NCI-H345 (cell line): ENCODE data around the gene SASH1.

Source experiments
- DNase-seq: peaks from one replicate; lab custom pipeline; 2025; lab: John Stamatoyannopoulos, UW

SASH1 gene

GRCh38 chr6:148497257-148497656 lies 154.6 kb downstream of the SASH1 start:
- DNase-seq, result no peak

GRCh38 chr6:148497717-148498116 lies 155.1 kb downstream of the SASH1 start:
- DNase-seq, result no peak

- DNase-seq, result no peak
Measured at GRCh38 chr6:148500402-148500801, 157.8 kb downstream of the SASH1 start.

- no peak for DNase-seq
Measured at GRCh38 chr6:148501178-148501590, 158.5 kb downstream of the SASH1 start.

- DNase-seq, result no peak
Measured at GRCh38 chr6:148502083-148502772, 159.6 kb downstream of the SASH1 start.

- no peak for DNase-seq
Measured at GRCh38 chr6:148502773-148503135, 160.1 kb downstream of the SASH1 start.

GRCh38 chr6:148503703-148504102 lies 161.1 kb downstream of the SASH1 start:
- DNase-seq, result no peak

- no peak for DNase-seq
Measured at GRCh38 chr6:148507774-148508173, 165.1 kb downstream of the SASH1 start.

- no peak for DNase-seq
Measured at GRCh38 chr6:148508401-148509041, 165.9 kb downstream of the SASH1 start.

- no peak for DNase-seq
Measured at GRCh38 chr6:148509119-148509799, 166.6 kb downstream of the SASH1 start.

GRCh38 chr6:148509800-148510581 lies 167.4 kb downstream of the SASH1 start:
- DNase-seq, result no peak

- no peak for DNase-seq
Measured at GRCh38 chr6:148513145-148514071, 170.8 kb downstream of the SASH1 start.

GRCh38 chr6:148514091-148514845 lies 171.6 kb downstream of the SASH1 start:
- DNase-seq, result no peak

GRCh38 chr6:148516217-148516616 lies 173.6 kb downstream of the SASH1 start:
- DNase-seq, result no peak

GRCh38 chr6:148516617-148517016 lies 174.0 kb downstream of the SASH1 start:
- DNase-seq, result no peak

- no peak for DNase-seq
Measured at GRCh38 chr6:148517470-148517869, 174.8 kb downstream of the SASH1 start.

GRCh38 chr6:148518511-148519156 lies 176.0 kb downstream of the SASH1 start:
- DNase-seq, result no peak

GRCh38 chr6:148520109-148520841 lies 177.6 kb downstream of the SASH1 start:
- no peak for DNase-seq

GRCh38 chr6:148521158-148521557 lies 178.5 kb downstream of the SASH1 start:
- no peak for DNase-seq
